22Rv1 (cell line): ENCODE data around the gene EOLA1.

Source experiments
- CTCF ChIP-seq: fragments of 450-650 bp; IDR thresholded peaks from 2 replicates; pipeline ENCODE4 v1.5.1; 2017; ENCODE audit warnings: mild to moderate bottlenecking
- ZFX ChIP-seq: fragments of 450-650 bp; IDR thresholded peaks from 2 replicates; pipeline ENCODE4 v1.6.1; 2017; ENCODE audit warnings: antibody characterized with exemption, borderline replicate concordance

DNA sequence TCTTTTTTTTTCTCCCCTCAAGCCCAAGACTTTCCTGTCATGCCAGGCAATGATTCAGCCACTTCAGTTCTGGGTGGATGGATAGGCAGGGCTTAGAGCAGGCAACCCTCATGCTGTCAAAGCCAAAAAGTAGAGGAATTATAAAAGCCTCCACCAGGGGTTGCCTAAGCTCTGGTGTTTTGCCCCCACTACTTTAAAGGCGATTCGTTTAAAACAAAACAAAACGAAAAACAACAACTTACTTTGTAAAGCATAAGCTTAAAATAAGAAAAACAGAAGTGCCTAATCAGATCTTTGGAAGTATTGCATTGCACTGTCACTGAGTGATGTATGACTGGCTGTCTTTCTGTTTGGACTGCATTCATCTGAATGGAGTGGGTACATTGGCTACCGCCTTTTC, 30.4 kb upstream of the EOLA1 start:
- TF ChIP-seq CTCF (no peak), ZFX (no peak)
